NOMO-1 treated with dmso at 0.1 percent for 144 hours (cell line): Measurements from ENCODE around the gene PRMT5.

Experiments
- DNase-seq: peaks from one replicate; lab custom pipeline; 2025; ENCODE audit not compliant: unreplicated experiment; lab: John Stamatoyannopoulos, UW

The PRMT5 gene

GRCh38 chr14:22878271-22879246 lies 50.6 kb downstream of the PRMT5 start:
- no peak for DNase-seq

- no peak for DNase-seq
These were observed 52.1 kb downstream of the PRMT5 start for GRCh38 chr14:22877000-22877501.

GRCh38 chr14:22875748-22876319 lies 53.3 kb downstream of the PRMT5 start:
- DNase-seq: no peak

- DNase-seq: no peak
These were observed 54.0 kb downstream of the PRMT5 start for GRCh38 chr14:22875003-22875747.

GRCh38 chr14:22872833-22873520 lies 56.2 kb downstream of the PRMT5 start:
- DNase-seq: no peak

GRCh38 chr14:22872033-22872832 lies 56.9 kb downstream of the PRMT5 start:
- peak; percentile 21 for DNase-seq

- DNase-seq: peak; percentile 81
These were observed 57.7 kb downstream of the PRMT5 start, which contains the start of gene LRP10 for GRCh38 chr14:22871224-22872032. Gene LRP10, plus strand, starts transcription at chr14:22871740. Its CDS starts 564 bp downstream, at chr14:22872304.

- DNase-seq: peak; percentile 76
These were observed 58.4 kb downstream of the PRMT5 start for GRCh38 chr14:22870811-22871223.
